GM18519 (cell line): ENCODE data around the gene FURIN.
"Not testable (repeated sequence)": the region's sequence is repeated elsewhere in the genome, so short reads cannot be mapped to it uniquely, and the experiment has no call there.

Source experiments
- ATAC-seq: cut with Tn5 transposase; IDR thresholded peaks from one replicate; pipeline ENCODE4 v1.9.1; 2021; ENCODE audit warnings: mild to moderate bottlenecking, moderate library complexity; ENCODE audit not compliant: unreplicated experiment, low FRiP score

Gene FURIN

DNA sequence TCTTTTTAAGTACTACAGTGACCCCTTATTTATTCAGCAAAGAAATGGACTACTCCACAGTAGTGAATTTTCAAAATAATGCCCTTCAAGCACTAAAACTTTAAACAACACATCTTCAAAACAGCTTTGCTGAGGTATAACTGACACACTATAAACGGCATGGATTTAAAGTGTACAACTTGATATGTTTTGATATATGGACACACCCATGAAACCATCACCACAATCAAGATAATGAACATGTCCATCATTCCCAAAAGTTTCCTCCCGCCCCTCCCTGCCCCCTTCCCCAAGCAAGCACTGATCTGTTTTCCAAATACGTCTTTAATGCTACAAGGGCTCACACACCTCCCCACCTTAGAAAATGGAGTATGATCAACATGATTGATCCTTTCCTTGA lies 1.6 kb upstream of the FURIN start:
- ATAC-seq = no peak

DNA sequence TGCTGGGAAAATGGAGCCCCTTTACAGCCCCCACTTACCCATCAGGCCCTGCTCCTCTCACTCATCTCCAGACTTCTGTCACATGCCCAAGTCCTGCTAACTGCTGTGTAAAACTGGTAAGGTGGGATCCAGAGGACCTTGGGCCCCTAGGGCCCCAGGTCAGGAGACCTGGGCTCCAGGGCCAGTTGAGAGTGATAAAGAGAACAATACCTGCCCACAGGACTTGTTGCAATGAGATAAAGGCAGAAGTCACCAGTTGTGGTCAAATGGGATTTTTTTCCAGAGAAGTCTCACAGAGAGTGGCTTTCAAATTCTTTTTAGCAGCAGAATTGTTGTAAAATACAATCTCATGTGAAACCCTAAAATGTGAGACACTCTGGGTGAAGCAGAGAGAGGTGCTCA lies 753 bp downstream of the FURIN start:
- ATAC-seq = no peak

DNA sequence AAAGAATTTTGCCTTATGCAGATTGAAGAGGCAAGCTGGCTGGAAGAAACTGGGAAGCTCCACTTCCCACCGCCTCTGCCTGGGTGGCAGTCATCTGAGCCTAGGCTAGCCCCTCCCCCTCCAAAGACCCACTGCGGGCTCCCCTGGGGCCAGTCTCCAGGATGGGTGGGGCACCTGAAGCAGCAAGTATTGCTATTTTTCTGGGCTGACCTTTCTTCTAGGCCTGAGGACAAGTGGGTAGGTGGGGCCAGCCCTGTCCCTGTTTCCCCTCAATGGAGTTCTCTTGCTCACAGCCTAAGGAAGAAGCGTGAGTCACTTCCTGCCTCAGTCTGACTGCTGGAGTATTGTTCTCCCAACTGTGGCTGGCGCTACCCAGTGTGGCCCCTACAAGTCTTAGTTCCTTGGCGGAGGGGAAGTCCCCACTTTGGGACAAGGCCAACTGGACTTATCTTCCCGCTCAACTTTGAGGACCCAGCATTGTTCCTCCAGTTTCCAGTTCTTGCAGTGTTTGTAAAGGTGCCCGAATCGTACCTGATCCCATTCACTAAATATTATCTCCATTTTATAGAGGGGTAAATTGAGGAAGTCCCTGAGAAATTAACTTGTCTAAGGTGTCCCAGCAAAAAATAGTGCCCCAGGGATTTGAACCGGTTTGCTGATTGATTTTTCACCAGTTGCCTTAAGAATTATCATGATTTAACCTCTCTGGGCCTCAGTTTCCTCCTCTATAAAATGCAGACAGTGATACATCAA lies 1.4 kb downstream of the FURIN start:
- no peak for ATAC-seq

DNA sequence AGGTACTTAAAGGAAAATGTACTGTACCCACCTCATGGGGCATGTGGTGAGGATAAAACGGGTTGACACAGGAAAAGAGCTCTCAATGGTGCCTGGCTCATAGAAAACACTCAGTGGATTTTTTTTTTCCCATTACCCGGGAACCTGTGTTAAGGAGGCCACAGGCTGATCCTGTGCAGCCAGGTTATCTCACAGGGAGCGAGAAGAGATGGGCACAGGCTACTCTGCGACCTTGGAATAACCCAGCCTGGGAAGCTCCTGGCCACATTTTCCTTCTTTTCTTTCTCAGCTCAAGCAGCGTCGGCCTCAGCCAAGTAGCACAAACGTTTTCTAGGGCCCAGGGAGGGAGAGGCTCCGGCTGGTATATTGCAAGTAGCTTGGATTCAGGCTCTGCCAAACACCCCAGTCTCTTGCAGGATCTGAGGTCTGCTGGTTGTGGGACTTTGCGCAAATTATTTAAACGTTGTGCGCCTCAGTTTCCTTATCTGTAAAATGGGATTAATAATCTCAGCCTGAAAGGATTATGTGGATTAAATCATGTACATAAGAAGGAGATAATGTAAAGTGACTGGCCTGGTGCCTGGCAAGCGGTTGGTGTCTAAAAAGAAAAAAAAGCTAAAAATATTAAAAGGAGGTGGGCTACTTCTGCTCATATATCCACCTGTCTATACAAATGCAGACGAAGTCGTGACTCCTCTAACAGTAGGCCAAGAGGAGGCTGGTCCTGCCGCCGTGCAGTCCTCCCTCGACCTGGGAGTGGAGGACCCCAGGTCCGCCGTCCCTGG lies 2.2 kb downstream of the FURIN start:
- ATAC-seq = no peak

DNA sequence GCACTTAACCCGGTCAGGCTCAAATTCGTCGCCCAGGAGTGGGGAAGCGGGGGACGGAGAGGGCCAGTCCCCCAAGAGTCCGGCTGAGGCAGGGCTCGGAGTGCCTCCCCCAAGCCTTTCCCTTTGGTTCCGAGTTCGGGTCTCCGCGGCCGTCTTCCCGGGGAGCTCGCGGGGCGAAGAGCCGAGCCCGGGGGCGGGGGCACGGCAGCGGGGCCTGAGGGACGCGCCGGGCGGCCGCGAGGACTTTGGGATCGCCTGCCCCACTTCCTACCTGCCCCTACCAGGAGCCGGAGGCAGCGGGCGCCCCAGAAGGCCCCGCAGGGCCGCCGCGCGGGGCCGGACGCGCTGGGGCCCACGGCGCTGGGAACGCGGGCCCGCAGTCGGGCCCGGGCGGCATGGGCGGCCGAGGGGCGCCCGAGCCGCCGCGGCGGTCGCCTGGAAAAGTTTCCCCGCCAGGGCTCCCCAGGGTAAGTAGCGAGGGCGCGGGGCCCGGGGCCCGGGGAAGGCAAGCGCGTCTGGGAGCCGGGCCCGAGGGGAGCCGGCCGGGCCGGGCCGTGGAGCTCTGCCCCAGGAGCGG lies 2.8 kb downstream of the FURIN start:
- ATAC-seq = no peak

DNA sequence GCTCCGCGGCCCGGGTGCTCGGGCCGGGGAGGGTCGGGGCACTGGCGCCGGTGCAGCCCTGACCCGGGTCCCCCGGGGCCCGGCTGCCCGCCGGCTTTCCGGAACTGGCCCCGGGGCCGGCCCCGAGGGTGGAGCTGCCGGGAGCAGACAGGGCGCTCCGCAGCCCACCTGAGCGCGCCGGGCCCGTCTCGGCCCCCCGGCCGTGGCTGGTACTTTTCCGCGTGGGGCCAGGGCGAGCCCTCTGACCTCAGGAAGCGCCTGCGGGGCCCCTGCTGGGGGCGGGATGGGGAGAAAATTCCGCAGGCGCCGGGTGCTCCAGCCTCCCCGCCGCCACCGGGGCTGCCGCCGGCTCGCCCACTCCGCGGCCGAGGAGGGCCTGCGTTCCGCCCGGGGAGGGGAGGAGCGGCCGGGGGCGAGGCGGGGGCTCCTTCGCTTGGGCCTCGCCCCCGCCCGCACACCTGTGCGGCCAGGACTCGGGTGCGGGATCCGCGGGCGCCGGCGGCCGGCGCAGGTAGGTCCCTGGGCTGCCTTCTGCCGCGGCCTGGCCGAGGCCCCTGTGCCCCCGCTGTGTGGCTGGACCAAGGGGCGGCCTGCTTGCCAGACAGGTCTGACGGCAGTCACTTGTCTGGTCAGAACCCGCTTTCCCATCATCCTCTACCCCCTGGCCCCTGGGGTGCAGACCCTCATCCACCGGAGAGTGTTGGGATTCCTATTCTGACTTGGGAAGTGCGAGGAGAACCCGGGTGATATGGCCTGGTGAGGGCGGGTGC lies 3.5 kb downstream of the FURIN start:
- ATAC-seq = no peak

DNA sequence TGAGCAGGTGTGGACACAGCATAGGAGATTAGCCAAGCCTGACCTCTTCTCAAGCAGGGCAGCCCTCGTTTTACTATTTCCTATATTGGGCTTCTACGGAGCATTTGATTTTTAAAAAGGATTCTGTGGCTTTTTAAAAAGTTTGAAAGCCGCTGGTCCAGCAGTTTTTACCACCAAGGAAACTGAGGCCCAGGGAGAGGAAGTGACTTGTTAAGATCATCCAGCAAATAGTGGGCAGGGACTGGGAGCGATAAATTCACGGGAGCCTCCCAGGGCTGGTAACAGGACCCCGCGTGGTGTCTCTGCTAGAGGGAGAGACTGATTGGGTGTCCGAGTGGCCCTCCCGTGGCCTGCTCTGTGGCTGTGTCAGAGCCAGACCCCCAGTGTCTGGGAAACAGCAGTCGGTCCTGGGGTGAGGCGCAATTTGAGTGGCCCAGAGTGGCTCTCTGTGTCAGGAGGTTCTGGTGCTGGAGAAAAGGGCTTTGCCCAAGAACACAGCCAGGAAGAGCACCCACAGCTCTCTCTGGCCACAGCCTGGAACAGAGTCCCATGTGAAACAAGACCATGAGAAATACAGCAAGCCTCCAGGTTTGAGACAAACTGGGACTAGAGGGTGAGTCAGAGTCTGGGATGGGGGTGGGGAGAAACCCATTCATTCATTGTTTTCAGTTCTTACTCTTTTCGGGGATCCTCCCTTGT lies 4.2 kb downstream of the FURIN start:
- no peak for ATAC-seq

DNA sequence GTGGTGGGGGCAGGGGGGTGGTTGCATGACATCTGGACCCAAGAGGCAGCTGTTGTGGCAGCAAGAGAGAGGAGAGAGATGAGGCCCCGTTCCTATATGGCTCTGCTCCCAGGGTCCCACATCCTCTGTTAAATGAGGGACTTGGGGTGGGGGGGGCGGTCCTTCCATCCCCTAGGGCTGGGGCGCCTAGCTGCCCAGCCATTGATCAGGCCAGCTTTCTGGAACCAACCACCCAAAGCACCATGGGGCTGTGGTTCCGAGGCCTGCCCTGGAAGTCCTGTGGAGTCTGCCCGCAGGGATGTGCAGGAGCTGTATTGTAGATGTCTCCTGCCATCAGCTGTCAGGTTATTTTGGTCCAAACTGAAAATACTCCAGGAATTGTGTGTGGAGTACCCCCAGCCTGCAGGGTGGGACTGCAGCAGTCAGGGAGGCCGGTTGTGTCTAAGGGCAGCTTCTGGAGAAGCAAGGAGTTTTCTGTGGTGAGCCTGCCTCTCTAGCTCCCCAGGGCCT lies 5.2 kb downstream of the FURIN start:
- no peak for ATAC-seq

DNA sequence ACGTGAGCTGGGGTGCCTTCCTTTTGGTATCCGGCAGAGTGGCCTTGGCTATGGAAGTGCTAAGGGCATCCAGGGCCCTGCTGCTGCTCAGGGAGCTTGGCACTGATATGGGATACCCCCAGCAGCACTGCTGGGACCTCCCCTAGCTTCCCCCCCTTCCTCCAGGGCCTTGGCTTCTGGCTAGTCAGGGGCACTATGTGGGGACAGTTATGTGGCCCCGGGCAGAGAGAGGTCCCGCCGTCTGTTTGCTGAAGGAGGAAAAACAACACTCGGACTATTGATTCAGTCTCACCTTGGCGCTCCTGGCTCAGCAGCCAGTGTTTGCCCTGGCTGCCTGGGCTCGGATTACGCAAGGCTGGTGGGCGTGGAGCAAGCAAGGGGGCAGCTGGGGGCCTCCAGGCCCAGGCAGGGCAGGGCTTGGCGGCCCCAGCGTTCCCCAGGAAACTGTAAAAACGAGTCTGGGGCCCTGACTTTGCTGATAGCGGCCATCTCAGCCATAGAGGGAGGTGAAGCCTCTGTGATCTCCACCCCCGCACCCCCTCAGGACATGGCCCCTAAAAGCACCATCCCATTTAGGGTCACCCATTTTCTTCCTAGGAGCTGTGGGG lies 5.7 kb downstream of the FURIN start:
- no peak for ATAC-seq

DNA sequence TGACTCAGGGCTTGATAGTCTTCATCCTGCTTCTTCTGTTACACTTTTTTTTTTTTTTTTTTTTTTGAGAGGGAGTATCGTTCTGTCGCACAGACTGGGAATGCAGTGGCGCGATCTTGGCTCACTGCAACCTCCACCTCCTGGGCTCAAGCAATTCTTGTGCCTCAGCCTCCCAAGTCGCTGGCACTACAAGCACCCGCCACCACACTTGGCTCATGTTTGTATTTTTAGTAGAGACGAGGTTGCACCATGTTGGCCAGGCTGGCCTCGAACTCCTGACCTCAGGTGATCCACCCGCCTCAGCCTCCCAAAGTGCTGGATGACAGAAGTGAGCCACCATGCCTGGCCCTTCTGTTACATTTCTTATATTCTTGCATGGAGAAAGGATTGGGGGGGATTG lies 6.6 kb downstream of the FURIN start:
- not testable (repeated sequence) for ATAC-seq

DNA sequence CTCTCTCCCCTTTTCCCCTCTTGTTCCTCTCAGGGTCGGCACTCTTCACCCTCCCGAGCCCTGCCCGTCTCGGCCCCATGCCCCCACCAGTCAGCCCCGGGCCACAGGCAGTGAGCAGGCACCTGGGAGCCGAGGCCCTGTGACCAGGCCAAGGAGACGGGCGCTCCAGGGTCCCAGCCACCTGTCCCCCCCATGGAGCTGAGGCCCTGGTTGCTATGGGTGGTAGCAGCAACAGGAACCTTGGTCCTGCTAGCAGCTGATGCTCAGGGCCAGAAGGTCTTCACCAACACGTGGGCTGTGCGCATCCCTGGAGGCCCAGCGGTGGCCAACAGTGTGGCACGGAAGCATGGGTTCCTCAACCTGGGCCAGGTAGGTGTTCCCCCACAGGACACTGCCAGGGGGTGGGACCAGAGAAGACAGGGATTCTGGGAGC lies 7.2 kb downstream of the FURIN start:
- no peak for ATAC-seq

DNA sequence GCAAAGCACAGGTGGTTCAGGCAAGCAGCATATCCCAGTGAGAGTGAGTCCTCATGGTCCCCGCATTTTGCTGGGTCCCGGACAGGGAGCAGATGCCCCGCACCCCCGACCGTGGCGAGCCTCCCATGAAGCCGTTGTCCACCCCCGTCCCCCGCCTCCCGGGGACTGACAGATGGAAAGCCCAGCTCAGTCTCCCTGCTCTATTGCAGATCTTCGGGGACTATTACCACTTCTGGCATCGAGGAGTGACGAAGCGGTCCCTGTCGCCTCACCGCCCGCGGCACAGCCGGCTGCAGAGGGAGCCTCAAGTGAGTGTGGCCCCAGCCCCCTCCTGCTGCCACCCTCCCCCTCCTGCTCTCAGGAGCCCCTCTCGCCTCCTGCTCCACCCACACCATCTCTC lies 7.7 kb downstream of the FURIN start:
- ATAC-seq = no peak

DNA sequence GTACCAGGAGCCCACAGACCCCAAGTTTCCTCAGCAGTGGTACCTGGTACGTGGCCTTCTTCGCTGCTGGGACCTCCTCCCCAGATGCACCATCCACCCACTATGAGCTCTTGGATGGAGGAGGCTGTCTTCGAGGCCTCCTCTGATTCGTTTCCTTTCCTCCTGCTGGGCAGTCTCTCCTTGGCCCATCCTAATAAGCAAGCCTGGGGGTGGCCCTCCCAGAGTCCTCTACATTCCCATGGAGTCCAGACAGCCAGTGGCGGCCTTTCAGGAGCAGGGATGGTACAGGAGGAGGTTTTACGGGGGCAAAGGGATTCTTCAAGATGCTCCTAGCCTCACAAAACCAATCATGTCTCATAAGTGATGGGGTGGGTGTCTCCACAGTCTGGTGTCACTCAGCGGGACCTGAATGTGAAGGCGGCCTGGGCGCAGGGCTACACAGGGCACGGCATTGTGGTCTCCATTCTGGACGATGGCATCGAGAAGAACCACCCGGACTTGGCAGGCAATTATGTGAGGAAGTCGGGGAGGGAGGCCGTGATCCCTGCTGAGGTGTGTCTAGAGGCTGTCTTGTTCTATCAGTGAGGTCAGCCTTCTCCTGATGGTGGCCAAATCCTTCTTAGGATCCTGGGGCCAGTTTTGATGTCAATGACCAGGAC lies 8.3 kb downstream of the FURIN start:
- no peak for ATAC-seq

DNA sequence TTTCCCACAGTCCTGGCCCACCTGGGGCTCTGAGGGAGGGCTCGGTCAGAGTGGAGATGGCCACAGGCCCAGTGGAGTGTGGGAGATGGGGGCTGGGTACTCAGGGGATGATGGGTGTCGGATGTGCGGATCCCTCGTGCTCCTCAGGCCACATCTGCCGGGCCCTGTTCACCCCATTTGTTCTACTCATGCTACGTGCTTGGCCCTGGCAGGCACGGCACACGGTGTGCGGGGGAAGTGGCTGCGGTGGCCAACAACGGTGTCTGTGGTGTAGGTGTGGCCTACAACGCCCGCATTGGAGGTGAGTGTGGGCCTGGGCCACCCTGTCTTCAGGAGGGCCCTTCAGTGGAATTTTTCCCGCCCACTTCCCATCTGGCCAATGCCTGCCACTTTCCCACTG lies 8.9 kb downstream of the FURIN start:
- ATAC-seq = no peak

DNA sequence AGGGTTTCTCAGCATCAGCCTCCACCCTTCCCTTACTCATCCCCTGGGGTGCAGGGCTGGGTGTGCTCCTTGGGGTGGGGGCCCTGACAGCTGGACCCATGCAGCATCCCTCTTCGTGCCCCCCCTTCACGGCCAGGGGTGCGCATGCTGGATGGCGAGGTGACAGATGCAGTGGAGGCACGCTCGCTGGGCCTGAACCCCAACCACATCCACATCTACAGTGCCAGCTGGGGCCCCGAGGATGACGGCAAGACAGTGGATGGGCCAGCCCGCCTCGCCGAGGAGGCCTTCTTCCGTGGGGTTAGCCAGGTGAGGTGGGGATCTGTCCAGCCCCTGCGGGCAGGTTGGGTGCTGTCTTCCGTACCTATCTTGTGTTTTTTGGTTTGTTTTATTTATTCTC lies 9.6 kb downstream of the FURIN start:
- ATAC-seq = no peak

DNA sequence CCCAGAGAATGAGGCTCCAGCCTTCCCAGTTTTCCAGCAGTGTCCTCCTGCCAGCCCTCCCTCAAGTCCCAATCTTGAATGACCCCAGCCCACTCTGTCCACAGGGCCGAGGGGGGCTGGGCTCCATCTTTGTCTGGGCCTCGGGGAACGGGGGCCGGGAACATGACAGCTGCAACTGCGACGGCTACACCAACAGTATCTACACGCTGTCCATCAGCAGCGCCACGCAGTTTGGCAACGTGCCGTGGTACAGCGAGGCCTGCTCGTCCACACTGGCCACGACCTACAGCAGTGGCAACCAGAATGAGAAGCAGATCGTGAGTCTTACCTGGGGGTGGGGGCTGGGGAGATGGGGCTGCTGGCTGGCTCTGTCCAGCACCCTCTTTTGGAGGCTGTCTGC lies 10.3 kb downstream of the FURIN start:
- ATAC-seq = no peak

DNA sequence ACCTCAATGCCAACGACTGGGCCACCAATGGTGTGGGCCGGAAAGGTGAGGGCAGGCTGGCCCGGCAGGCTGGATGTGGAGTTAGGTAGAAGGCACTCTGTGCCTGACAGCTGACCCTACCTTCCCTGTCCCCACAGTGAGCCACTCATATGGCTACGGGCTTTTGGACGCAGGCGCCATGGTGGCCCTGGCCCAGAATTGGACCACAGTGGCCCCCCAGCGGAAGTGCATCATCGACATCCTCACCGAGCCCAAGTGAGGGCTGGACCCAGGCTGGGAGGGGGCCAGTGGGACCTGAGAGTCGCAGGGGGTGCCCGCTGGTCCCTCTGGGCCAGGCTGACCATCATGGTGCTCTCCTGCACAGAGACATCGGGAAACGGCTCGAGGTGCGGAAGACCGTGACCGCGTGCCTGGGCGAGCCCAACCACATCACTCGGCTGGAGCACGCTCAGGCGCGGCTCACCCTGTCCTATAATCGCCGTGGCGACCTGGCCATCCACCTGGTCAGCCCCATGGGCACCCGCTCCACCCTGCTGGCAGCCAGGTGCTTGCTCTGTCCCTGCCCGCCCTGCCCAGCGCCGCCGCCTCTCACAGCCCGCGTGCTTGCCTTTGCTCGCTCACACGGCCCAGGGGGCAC lies 11.5 kb downstream of the FURIN start:
- no peak for ATAC-seq

DNA sequence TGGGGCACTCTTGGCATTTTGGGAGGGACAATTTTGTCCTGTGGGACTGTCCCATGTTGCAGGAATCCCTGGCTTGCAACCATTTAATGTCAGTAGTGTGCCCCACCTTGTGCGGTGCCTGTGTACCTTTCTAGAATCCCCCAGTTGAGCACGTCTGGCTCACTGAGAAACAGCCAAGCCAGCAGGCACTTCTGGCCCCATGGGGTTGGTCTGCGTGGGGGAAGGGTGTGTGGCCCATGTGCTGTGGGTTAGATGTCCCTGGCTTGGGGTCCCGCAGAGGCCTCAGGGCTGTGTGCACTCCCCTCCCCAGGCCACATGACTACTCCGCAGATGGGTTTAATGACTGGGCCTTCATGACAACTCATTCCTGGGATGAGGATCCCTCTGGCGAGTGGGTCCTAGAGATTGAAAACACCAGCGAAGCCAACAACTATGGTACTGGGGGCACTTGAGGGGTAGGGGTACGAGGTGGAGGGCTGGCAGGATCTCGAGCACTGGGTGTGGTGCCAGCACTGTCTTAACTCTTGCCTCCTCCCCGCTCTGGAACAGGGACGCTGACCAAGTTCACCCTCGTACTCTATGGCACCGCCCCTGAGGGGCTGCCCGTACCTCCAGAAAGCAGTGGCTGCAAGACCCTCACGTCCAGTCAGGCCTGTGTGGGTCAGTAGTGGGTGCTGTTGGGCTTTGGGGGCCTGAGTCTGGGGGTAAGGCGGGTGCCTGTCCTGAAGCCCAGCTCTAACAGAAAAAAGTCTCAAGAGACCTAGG lies 12.2 kb downstream of the FURIN start:
- ATAC-seq = no peak
